Fibroblast of skin of right quadriceps (primary cell): ENCODE measurements around the gene MAST4.

Experiments used
- DNase-seq: peaks from one replicate; pipeline ENCODE4 v3.0.0-alpha.2; 2013

MAST4 gene

GRCh38 chr5:67176936-67177335 lies 580.7 kb downstream of the MAST4 start:
- no peak for DNase-seq

GRCh38 chr5:67178085-67178484 lies 581.9 kb downstream of the MAST4 start:
- DNase-seq: peak; percentile 31

DNA sequence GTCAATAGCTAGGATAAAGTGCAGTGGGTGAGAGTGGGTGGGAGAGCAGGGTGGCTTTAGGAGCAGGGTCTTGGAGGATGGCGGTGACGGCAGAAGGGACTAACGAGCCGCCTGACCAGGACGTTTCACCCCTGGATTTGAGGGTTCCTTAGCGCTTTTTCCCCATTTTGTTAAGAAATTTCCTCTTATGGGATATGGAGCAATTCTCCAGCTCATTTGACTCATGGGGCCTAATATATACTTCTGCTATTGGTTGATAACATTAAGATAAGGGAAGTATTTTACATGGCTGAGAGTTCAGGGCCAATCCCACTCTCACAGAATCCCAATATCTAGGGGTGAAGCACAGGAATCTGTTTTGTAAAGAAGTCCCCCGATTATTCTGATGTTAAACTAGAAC lies 582.8 kb downstream of the MAST4 start:
- no peak for DNase-seq

- DNase-seq: no peak
Observed at GRCh38 chr5:67179697-67180361, 583.6 kb downstream of the MAST4 start.

DNA sequence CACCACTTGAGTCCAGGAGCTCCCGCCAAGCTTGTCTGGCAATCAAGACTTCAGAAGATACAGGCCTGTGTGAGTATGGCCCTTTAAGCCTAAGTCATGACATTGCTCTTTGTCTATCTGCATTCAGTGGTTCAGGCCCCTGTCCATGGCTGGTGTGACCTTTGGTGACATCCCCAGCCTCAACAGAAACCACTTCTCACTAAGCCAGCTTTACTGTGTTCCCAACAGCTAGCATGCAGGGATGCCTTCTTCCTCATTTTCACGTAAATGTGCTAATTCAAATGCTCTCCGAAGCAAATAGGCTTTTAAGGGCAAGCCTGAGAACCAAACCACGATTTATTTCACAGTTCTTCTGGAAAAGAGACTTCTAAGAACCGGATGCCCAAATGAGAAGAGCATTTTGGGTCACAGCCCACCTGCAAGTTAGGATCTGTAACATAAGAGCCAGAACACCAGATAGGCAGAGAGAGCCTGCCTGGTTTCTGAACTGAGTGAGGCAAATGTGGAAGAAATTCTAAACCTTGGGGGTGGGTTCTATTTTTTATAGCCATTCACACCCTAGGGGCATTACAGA lies 585.5 kb downstream of the MAST4 start:
- no peak for DNase-seq

GRCh38 chr5:67182301-67182790 lies 586.2 kb downstream of the MAST4 start:
- DNase-seq: peak; percentile 46

GRCh38 chr5:67183859-67184258 lies 587.7 kb downstream of the MAST4 start:
- no peak for DNase-seq

- no peak for DNase-seq
Observed at GRCh38 chr5:67187006-67187715, 591.0 kb downstream of the MAST4 start.

DNA sequence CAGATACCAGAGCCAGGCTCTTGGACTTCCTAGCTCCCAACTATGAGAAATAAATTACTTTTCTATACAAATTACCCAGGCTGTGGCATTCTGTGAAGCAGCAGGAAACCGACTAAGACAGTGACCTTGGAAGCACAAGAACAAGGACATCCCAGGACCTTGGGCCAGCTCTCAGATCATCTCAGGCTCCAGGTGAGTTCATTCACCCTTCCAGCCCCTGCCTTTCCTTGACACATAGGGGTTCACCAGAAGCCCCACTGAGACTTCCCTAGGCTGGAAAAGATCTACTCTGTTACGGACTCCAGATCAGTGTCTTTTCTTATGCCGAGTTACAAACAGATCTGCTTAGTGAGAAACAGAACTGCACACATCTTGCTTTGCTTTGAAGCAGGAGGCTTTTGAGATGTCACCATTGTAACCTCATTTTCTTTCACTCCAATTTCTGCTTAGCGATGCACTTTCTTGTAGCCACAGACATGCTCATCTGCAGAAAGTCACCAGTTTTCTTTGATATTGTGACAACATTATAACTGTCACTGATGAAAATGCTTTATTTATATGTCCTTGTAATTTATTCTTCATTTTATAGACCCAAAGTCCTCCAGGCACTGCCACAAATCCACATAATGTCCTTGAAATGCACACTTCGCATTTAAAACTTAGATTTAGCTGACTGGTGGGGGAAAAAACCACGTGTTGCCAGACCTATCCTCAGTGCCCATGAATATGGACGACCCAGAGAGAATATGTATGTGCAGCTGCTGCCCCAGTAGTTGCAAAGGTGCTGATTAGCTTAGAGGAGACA lies 592.3 kb downstream of the MAST4 start:
- DNase-seq: no peak

- no peak for DNase-seq
Observed at GRCh38 chr5:67189079-67189354, 592.8 kb downstream of the MAST4 start.

GRCh38 chr5:67189931-67190330 lies 593.7 kb downstream of the MAST4 start:
- DNase-seq: no peak

DNA sequence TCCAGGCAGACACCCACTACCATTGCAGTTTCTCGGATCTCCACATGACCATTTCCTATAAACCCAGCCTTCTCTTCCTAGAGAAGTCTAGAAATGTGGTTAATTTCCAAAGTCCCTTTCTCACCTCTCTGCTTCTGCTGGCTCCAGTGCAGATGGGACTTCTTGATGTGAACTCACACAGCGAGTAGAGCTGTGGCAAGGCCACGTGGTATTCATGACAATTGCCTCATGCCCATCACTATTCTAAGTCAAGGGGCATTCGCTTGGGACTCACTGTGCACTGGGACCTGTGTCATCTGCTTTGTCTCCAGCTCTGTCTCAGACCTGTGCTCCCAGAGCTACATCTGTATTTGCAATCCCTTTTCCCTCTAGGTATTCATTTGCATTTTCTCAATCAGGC lies 594.2 kb downstream of the MAST4 start:
- DNase-seq: no peak

GRCh38 chr5:67190861-67191260 lies 594.7 kb downstream of the MAST4 start:
- DNase-seq: no peak

- DNase-seq: no peak
Observed at GRCh38 chr5:67192719-67193438, 596.7 kb downstream of the MAST4 start.

GRCh38 chr5:67193439-67193807 lies 597.2 kb downstream of the MAST4 start:
- DNase-seq: no peak

- no peak for DNase-seq
Observed at GRCh38 chr5:67194166-67194565, 598.0 kb downstream of the MAST4 start.

DNA sequence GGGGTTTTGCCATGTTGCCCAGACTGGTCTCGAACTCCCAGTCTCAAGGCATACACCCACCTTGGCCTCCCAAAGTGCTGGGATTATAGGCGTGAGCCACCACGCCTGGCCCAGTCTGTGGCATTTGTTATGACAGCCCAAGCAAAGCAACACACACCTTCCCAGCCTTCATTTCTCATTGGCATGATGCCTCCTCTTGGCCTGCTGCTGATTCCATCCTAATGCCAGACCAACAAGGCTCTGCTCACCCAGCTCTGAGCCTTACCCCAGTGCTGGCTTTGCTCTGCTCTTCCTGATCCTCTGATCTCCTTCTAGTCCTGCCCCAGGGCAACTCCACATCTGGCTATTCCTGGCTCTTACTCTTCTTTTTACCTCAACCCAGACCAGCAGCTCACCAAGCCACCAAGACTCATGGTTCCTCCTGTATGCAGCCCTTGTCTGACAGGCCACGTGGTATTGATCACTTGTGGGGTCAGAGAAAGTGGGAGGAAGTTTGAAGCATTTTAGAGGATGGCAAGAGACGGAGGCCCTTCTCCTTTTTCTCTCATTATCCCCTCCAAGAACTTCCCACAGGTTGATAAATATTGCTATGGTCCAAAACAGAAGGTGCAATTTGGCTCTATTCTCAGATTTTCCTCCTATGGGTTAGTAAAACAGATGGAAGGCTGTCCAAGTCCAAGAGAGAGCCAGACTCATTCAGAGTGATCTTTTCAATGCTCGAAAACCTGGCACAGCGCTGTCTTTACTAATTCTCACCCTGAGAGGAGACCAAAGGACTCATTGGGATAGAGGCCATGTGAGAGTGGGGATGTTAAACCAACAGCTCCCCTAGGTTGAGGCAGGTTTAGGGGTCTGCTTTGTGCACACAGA lies 599.4 kb downstream of the MAST4 start:
- DNase-seq: no peak

GRCh38 chr5:67196537-67197059 lies 600.4 kb downstream of the MAST4 start, which contains the start of gene CD180:
TSS of gene CD180 (minus strand) at chr5:67196799. CDS start at chr5:67196641, 158 bp downstream.
- DNase-seq: no peak

DNA sequence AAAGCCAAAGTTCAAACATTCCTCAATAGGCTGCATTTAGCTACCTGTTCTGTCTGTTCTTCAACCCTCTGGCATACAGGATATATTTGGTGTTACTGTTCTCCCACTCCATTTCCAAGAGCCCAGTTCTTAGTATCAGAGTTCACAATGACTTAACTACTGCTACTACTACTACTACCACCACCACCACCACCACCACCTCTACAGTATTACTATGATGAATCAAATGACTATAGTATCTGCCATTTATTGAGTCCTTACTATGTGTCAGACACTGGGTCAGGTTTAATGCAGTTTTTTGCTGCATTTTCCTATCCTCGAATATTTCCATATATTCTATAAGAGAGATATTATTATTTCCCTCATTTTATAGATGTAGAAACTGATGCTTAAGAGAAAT lies 601.3 kb downstream of the MAST4 start:
- no peak for DNase-seq

- no peak for DNase-seq
Observed at GRCh38 chr5:67198917-67199316, 602.7 kb downstream of the MAST4 start.

GRCh38 chr5:67199859-67200258 lies 603.7 kb downstream of the MAST4 start:
- DNase-seq: no peak
